A549 (cell line): Measurements from ENCODE around the gene MAML3.

Experiments used
- BHLHE40 ChIP-seq: IDR thresholded peaks from 2 replicates; pipeline ENCODE4 v1.6.1; 2012; ENCODE audit warnings: low read depth, low read length, inconsistent platforms
- CBX8 ChIP-seq: fragments of 200-600 bp; sonication (generic); IDR thresholded peaks from 2 replicates; pipeline ENCODE4 v1.6.1; 2016
- CHD4 ChIP-seq: fragments of 200-600 bp; sonication (generic); IDR thresholded peaks from 2 replicates; pipeline ENCODE4 v1.6.1; 2016; ENCODE audit warnings: antibody characterized with exemption, mild to moderate bottlenecking, borderline replicate concordance
- CTCF ChIP-seq: fragments of >200 bp; sonication (Bioruptor Twin); formaldehyde crosslinking; IDR thresholded peaks from 3 replicates; pipeline ENCODE4 v1.5.1; 2016
- HDAC2 ChIP-seq: fragments of 200-600 bp; sonication (generic); IDR thresholded peaks from 2 replicates; pipeline ENCODE4 v1.6.1; 2016
- KDM5A ChIP-seq: fragments of 200-600 bp; sonication (generic); IDR thresholded peaks from 2 replicates; pipeline ENCODE4 v1.6.1; 2016; ENCODE audit warnings: antibody characterized with exemption, mild to moderate bottlenecking
- MAX ChIP-seq: IDR thresholded peaks from 2 replicates; pipeline ENCODE4 v1.6.1; 2012
- POLR2A ChIP-seq: IDR thresholded peaks from 2 replicates; pipeline ENCODE4 v1.6.1; 2012; ENCODE audit warnings: mild to moderate bottlenecking, low read length
- POLR2AphosphoS2 ChIP-seq: conservative IDR thresholded peaks from 2 replicates; pipeline ENCODE4 v1.6.1; 2012; ENCODE audit warnings: low read length, improper control_type of control experiment, inconsistent platforms

- TF ChIP-seq POLR2A: no peak
- no peak for TF ChIP-seq CTCF
- no peak for TF ChIP-seq MAX
- TF ChIP-seq POLR2AphosphoS2: no peak
- no peak for TF ChIP-seq BHLHE40
- no peak for TF ChIP-seq CHD4
- no peak for TF ChIP-seq KDM5A
- TF ChIP-seq HDAC2: no peak
- TF ChIP-seq CBX8: no peak
Measured at GRCh38 chr4:140109737-140110136, 44.2 kb downstream of the MAML3 start.
